Measurements from ENCODE around the gene PHOX2B.
"Not testable (repeated sequence)": the region's sequence is repeated elsewhere in the genome, so short reads cannot be mapped to it uniquely, and the experiment has no call there.

Gene PHOX2B

DNA sequence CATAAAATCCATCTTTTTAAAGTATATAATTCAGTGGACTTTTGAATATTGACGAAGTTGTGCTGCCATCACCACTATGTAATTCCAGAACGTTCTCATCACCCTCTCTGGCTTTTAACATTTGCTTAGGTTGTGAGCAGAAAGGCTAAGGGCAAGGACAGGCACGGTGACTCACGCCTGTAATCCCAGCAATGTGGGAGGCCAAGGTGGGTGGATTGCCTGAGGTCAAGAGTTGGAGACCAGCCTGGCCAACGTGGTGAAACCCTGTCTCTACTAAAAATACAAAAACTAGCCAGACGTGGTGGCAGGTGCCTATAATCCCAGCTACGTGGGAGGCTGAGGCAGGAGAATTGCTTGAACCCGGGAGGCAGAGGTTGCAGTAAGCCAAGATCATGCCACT lies 11.0 kb downstream of the PHOX2B start:
- peaks cover 16% of the 10 kb centered on the region for H3K27me3 Mint-ChIP-seq
- H3K4me3 Mint-ChIP-seq; H3K4me1 Mint-ChIP-seq; DNase-seq; H3K36me3 Mint-ChIP-seq (ENCODE audit: low read depth); H3K27ac Mint-ChIP-seq; H3K9me3 Mint-ChIP-seq; ATAC-seq: not testable (repeated sequence)

DNA sequence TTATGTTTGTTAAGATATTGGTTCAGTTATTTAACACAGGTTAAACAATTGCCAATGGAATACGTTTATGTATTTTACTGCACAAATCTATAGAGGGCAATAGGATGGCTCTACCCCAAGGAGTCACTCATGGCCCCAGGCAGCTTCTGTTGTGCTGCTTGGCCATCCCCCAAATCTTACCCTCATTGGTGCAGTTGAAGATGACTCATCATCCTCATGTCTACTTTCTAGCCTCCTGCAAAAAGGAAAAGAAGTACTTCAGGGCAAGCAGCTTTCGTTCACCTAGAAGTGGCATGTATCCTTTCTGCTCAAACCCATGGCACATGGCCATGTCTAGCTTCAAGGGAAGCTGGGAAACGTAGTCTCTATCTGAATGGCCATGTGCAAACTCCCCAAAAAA lies 14.2 kb downstream of the PHOX2B start:
- Mint-ChIP-seq H3K4me1 (no peaks in the 10 kb centered on the region), H3K9me3 (peaks cover 6% of the 10 kb centered on the region), H3K4me3 (no peak overlapping the region), H3K27me3 (peaks cover 9% of the 10 kb centered on the region), H3K27ac (no peak overlapping the region), H3K36me3 (ENCODE audit: low read depth) (no peaks in the 10 kb centered on the region)
- ATAC-seq (no peak), DNase-seq (no peak)

DNA sequence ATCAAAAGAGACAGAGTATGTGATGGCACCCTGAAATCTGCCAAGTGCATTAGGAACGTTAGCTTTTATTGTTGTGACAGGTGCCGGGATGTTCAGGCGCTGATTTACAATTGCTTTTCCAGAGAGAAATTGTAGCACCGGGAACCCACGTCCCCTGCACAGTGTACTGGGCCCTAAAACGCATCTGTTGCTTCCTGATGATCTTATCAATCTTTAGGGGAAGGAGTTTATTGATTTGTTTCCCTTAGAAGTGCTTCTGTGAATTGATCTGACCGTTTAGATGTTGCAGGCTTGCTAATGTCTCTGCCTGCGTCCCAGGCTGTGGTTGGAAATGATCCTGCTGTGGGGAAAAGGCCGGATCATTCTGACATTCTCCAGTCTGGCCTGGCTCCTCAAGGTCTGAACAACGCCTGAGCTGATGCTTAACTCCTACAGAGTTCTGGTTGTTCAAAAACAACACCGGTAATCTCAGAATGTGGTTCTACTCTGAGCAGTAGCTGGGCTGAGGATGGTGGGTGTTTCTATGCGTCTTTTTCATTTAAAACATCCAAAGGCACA lies 16.9 kb downstream of the PHOX2B start:
- peaks cover 10% of the 10 kb centered on the region for H3K27me3 Mint-ChIP-seq
- H3K36me3 Mint-ChIP-seq (ENCODE audit: low read depth): no peaks in the 10 kb centered on the region
- peaks cover 6% of the 10 kb centered on the region for H3K9me3 Mint-ChIP-seq
- H3K4me3 Mint-ChIP-seq: no peak overlapping the region
- ATAC-seq (no peak), DNase-seq (no peak)
- H3K4me1 Mint-ChIP-seq: no peaks in the 10 kb centered on the region
- H3K27ac Mint-ChIP-seq: no peak overlapping the region

DNA sequence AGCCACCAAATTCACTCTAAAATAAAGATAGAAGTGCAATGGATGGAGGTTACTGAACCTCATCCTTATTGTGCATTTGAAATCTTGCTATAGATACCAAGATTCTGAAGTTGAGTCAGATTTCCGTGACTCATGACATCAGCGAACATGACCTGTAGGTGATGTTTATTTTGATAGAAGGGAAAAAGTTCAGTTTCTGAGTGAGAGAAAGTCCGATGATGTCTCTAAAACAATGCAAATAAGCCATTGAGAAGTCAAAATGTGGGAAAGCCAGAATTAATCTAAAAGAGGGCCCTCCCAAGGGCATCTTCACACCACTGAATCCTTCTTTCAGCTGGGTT lies 20.0 kb downstream of the PHOX2B start:
- no peak for DNase-seq
- no peak for ATAC-seq
- H3K36me3 Mint-ChIP-seq (ENCODE audit: low read depth): no peaks in the 10 kb centered on the region
- no peak overlapping the region for H3K4me3 Mint-ChIP-seq
- no peaks in the 10 kb centered on the region for H3K4me1 Mint-ChIP-seq
- H3K27me3 Mint-ChIP-seq: peaks cover 10% of the 10 kb centered on the region
- H3K27ac Mint-ChIP-seq: no peak overlapping the region
- H3K9me3 Mint-ChIP-seq: peaks cover 7% of the 10 kb centered on the region

DNA sequence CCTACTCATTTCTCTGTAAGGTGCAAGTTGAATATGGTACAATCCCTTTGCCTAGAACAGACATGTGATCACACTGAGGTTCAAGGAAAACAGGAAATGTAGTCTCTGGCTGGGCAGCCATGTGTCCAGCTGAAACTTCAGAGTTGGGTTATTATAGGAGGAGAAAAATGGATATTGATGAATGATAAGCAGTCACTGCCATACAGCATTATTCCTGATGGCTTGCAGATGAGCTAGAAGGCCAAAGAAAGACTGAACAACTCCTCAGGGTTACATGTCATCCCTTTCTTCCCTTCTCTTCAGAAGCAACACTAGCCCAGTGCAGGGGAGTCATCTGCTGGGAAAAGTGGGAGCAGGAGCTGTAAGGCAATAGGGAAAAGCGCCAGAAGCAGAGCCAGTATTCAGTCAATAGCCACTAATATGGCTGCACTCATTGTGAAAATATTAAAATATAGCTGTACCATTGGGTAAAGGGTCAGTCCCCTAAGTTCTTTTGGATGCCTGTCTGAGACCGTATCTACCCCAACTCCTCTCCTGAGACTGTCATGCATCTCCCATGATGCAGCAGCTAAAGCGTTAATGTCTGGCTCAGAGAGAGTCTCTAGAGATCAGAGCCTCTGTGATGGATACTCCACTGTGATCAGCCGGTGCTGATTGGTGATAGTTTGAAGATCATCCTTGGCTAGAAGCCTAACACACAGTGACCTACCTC lies 20.5 kb downstream of the PHOX2B start:
- no peak overlapping the region for H3K4me3 Mint-ChIP-seq
- H3K27me3 Mint-ChIP-seq: peaks cover 10% of the 10 kb centered on the region
- no peak overlapping the region for H3K27ac Mint-ChIP-seq
- no peak for DNase-seq
- no peaks in the 10 kb centered on the region for H3K36me3 Mint-ChIP-seq (ENCODE audit: low read depth)
- no peaks in the 10 kb centered on the region for H3K4me1 Mint-ChIP-seq
- no peak for ATAC-seq
- peaks cover 7% of the 10 kb centered on the region for H3K9me3 Mint-ChIP-seq

DNA sequence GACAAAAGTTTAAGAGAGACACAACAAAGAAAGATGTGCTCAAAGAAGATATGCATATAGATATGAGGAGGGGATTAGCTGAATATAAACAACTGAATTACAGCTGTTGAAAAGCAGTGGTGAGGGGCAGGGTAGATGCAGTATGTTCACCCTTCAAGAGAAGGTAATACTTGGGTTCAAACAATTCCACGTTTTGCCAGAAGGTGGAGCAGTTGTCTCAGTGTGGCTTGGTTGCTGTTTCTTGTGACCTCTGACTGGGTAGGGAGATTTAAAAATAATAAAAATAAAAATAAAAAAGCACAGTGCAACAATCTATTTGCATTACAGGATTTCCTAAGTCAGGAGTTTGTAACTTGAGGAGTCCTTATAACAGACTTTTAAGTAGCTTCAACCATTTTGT lies 23.3 kb downstream of the PHOX2B start:
- no peak for DNase-seq
- Mint-ChIP-seq H3K4me1 (no peaks in the 10 kb centered on the region), H3K36me3 (ENCODE audit: low read depth) (no peaks in the 10 kb centered on the region), H3K27me3 (peaks cover 6% of the 10 kb centered on the region), H3K4me3 (no peak overlapping the region), H3K9me3 (peaks cover 7% of the 10 kb centered on the region), H3K27ac (no peak overlapping the region)
- no peak for ATAC-seq

DNA sequence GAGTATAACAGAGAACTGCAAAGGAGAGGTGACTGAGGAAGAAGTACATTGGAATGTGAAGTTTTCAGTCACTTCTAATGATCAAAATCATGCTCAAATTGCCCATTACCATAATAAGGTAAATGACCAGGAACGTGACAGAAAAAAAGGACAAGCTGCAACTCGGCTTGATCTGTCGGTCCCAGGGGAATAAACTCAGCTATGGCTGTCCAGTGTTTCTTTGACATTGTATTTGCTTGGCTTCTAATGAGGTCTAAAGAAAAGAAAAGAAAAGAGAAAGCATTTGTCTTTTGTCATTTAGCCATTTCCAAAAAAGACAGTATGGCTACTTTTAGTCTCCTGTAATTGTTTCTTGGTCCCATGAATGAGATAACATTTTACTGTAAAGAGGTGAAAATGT lies 25.2 kb downstream of the PHOX2B start:
- Mint-ChIP-seq H3K27me3 (no peaks in the 10 kb centered on the region), H3K4me3 (no peak overlapping the region), H3K36me3 (ENCODE audit: low read depth) (no peaks in the 10 kb centered on the region), H3K4me1 (no peaks in the 10 kb centered on the region), H3K9me3 (peaks cover 10% of the 10 kb centered on the region), H3K27ac (no peak overlapping the region)
- ATAC-seq (no peak), DNase-seq (no peak)

DNA sequence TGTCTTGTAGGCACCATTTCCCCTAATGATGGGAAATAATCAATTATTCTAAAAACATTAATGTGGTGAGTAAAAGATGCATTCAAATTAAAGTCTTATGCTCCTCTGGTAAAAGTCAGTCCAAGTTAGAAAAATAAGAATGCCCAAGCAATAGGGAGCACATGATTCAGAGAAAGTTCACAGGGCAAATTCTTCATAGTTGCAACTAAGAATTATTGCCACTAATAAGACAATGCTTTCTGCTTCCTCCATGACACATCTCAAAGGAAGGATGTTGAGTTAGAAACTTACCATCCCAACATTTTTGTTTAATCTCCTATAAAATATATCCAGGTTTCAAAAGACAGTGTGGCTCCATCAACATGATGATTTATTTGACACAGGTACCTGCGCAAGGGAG lies 26.3 kb downstream of the PHOX2B start:
- Mint-ChIP-seq H3K27ac (no peak overlapping the region), H3K4me3 (no peak overlapping the region), H3K27me3 (no peaks in the 10 kb centered on the region), H3K36me3 (ENCODE audit: low read depth) (no peaks in the 10 kb centered on the region), H3K9me3 (peaks cover 10% of the 10 kb centered on the region), H3K4me1 (no peaks in the 10 kb centered on the region)
- ATAC-seq (no peak), DNase-seq (no peak)

DNA sequence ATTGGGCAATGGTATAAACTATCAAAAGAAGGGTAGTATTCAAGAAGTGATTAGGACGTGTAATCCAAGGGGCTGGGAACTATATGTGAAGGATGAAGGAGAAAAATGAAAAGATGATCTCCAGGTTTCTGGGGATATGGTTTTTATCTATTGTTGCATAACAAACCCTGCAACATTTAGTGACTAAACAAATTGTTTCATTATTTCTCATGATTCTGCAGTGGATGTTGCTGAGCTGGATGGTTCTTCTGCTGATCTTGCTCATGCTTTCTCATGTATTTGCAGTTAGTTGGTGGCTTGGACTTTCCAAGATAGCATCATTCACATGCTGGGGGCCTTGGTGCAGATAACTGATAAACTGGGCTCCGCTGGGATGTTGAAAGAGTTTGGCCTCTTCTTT lies 29.1 kb downstream of the PHOX2B start:
- H3K27me3 Mint-ChIP-seq: no peaks in the 10 kb centered on the region
- no peak for DNase-seq
- H3K4me1 Mint-ChIP-seq: no peaks in the 10 kb centered on the region
- ATAC-seq: no peak
- no peak overlapping the region for H3K4me3 Mint-ChIP-seq
- H3K36me3 Mint-ChIP-seq (ENCODE audit: low read depth): no peaks in the 10 kb centered on the region
- H3K27ac Mint-ChIP-seq: no peak overlapping the region
- H3K9me3 Mint-ChIP-seq: peaks cover 3% of the 10 kb centered on the region

DNA sequence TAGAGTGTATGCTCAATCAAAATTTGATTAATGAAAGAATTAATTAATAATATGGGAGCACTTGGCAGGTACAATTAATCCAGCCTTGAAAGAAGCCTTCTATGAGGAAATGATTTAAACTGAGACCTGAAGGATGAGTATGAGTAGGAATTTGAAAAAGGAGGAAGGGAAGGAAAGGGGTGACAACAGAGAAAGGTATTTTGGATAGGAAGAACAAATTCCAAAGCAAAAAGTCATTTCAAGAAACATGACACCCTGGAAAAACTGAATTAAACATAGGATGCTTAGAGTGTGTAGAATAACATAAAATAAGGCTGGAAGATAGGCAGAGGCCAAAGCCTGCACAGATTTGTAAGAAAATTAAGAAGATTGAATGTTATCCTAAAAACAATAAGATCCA lies 29.6 kb downstream of the PHOX2B start:
- no peaks in the 10 kb centered on the region for H3K36me3 Mint-ChIP-seq (ENCODE audit: low read depth)
- peaks cover 3% of the 10 kb centered on the region for H3K9me3 Mint-ChIP-seq
- no peaks in the 10 kb centered on the region for H3K4me1 Mint-ChIP-seq
- no peak for DNase-seq
- no peak overlapping the region for H3K27ac Mint-ChIP-seq
- no peaks in the 10 kb centered on the region for H3K27me3 Mint-ChIP-seq
- no peak for ATAC-seq
- H3K4me3 Mint-ChIP-seq: no peak overlapping the region

DNA sequence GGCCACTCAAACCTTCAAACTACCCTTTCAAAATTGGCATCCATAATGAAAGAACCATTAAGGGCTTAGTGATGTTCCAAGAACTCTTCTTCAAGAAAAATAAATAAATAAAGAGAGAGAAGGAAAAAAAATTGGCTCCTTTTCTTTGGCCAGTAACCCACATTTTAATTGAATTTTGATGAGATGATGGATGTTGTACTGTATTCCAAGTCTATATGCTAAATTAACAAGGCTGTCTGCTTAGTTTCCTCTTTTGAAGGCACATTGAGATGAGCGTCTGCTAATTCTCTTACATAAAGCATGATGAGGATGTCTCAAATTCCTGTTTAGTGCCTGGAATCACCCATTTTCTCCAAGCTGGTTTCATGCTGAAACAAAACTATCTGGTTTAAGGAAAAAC lies 33.4 kb downstream of the PHOX2B start:
- ATAC-seq (no peak), DNase-seq (no peak)
- Mint-ChIP-seq H3K4me1 (no peaks in the 10 kb centered on the region), H3K4me3 (no peak overlapping the region), H3K27me3 (peaks cover 4% of the 10 kb centered on the region), H3K9me3 (peaks cover 3% of the 10 kb centered on the region), H3K36me3 (ENCODE audit: low read depth) (no peaks in the 10 kb centered on the region), H3K27ac (no peak overlapping the region)

DNA sequence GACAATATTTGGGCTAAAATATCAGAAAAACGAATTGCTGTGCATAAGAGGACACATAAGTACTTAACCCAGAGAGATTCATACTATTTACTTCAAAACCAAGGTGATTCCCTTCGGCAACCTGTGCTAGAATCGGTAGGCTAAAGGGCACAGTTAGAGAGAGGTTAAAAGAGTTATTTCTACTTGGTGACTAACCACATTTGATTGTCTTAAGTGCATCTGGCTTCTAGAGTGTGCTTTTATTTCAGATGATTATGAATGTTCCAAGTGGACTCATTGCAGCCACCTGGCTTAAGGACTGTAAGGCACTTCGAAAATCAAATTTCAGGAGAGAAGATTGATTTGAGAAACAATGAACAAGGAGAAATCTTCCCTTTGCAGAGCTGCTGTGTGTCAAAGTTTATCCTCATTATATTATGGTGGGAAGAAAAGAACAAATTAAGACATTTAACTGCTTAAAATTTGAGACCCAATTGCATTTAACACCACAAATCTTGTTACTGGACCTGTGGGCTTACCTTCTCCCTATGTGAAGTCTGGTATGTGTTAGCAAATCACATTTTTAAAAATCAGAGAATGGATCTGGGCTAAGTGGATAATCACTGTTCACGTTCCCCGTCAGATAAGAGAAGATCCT lies 34.0 kb downstream of the PHOX2B start:
- no peak for DNase-seq
- peaks cover 4% of the 10 kb centered on the region for H3K27me3 Mint-ChIP-seq
- peaks cover 3% of the 10 kb centered on the region for H3K9me3 Mint-ChIP-seq
- H3K4me1 Mint-ChIP-seq: no peaks in the 10 kb centered on the region
- ATAC-seq: no peak
- no peak overlapping the region for H3K4me3 Mint-ChIP-seq
- no peak overlapping the region for H3K27ac Mint-ChIP-seq
- H3K36me3 Mint-ChIP-seq (ENCODE audit: low read depth): no peaks in the 10 kb centered on the region

DNA sequence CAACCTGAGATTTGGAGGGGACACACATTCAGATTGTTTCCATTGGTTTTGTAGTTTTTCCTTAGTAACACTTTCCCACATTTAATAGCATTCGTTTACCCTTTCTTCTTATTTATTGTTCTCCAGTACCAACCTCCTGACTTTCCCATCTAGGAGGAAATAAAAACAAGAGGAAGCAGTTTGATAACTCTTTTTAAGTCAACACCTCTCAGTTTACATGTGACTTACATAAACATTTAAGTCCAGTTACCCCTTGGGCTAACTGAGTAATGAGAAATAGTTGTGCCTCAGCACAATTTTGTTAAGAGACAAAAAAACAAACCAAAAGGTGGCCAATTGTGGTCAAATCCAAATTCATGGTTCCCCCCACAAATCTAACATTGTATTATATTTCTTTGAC lies 34.8 kb downstream of the PHOX2B start:
- no peak overlapping the region for H3K4me3 Mint-ChIP-seq
- H3K4me1 Mint-ChIP-seq: no peaks in the 10 kb centered on the region
- H3K27me3 Mint-ChIP-seq: peaks cover 4% of the 10 kb centered on the region
- no peaks in the 10 kb centered on the region for H3K36me3 Mint-ChIP-seq (ENCODE audit: low read depth)
- H3K27ac Mint-ChIP-seq: no peak overlapping the region
- DNase-seq (no peak), ATAC-seq (no peak)
- peaks cover under 1% of the 10 kb centered on the region for H3K9me3 Mint-ChIP-seq

DNA sequence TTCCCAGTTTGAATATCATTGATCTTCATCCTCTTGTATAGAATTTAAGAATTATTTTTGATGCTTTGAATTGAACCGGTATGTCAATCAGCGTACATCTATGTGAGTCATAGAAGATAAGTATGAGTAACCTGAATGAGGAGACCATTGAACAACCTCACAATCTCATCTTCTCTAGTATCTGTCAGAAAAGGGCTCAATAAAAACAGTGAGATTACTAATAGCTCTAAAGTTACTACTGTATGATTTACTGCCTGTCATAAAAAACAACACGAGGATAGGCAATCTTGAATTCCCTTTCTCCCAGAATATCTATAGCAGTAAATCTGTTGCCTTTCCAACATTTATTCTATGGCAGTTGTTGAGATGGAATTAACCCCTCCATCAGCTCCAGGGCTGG lies 36.1 kb downstream of the PHOX2B start:
- Mint-ChIP-seq H3K27ac (no peak overlapping the region), H3K4me1 (no peaks in the 10 kb centered on the region), H3K9me3 (no peaks in the 10 kb centered on the region), H3K36me3 (ENCODE audit: low read depth) (no peaks in the 10 kb centered on the region), H3K4me3 (no peak overlapping the region), H3K27me3 (peaks cover 4% of the 10 kb centered on the region)
- DNase-seq: no peak
- no peak for ATAC-seq

DNA sequence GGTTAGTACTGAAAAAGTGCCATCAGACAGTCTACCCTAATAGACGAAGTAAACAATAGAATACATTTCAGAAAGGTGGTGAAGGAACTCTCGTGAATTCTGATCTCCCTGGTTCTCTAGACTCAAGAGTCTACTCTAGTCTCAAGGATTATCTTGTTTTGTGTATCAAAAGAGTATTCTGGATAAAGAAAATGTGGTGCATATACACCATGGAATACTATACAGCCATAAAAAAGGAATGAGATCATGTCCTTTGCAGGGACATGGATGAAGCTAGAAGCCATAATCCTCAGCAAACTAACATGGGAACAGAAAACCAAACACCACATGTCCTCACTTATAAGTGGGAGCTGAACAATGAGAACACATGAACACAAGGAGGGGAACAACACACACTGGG lies 36.9 kb downstream of the PHOX2B start:
- not testable (repeated sequence) for H3K27ac Mint-ChIP-seq; H3K4me1 Mint-ChIP-seq; H3K9me3 Mint-ChIP-seq; H3K27me3 Mint-ChIP-seq; ATAC-seq; H3K36me3 Mint-ChIP-seq (ENCODE audit: low read depth); H3K4me3 Mint-ChIP-seq; DNase-seq
